Measurements from ENCODE around the gene CFH.
"Not testable (repeated sequence)": the region's sequence is repeated elsewhere in the genome, so short reads cannot be mapped to it uniquely, and the experiment has no call there.

CFH gene

DNA sequence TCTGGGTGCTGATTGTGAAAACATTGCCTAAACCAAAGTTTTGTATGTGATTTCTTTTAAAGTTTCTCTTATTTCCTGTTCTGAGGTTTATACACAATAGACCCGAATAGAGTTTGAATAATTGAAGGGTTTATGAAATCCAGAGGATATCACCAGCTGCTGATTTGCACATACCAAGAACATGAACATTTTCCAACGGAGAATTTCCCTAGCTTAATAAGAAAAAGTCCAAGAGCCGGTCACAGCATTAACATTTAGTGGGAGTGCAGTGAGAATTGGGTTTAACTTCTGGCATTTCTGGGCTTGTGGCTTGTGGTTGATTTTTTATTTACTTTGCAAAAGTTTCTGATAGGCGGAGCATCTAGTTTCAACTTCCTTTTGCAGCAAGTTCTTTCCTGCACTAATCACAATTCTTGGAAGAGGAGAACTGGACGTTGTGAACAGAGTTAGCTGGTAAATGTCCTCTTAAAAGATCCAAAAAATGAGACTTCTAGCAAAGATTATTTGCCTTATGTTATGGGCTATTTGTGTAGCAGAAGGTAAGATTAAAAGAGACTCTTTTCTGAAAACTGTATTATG lies at the start of gene CFH:
Gene CFH, plus strand, starts transcription at position 407 of the 579 bp plus-strand sequence. Its CDS starts 75 bp downstream, at position 482.
- DNase-seq = no peak

DNA sequence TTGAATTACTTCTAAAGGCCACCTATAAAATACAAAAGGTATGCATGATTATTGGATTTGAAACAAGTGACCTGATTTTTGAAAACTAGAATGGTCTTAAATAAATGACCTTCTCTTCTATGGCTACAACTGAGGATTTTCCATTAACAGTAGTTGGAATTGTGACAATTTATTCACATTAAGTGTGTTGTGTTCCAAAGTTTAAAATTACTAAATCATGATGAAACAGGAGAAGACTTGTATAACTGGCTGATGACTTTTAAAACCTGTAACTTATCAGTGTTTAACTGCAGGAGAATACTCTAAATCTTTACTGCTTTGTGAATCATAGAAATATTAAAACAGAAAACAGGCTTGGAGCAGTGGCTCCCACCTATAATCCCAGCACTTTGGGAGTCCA lies 48.2 kb upstream of the CFH start:
- no peak for DNase-seq

DNA sequence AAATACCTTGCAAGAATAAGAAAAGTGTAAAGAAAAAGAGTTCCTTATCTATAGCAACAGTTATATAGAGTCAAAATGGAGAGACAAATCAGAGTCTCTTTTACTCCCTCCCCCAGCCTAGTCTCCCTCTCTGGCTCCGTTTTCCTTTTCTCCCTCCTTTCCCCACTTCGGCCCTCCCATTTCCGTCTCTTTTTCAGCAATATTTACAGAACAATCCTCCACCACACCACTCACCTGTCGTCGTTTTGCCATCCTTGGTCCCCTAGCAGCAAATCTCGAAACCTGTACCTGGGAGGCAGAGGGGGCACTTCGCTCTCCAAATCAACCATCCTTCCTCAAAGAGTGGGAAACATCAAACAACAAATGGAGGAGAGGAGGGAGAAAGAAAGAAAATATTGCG lies 43.9 kb upstream of the CFH start:
- DNase-seq = no peak

DNA sequence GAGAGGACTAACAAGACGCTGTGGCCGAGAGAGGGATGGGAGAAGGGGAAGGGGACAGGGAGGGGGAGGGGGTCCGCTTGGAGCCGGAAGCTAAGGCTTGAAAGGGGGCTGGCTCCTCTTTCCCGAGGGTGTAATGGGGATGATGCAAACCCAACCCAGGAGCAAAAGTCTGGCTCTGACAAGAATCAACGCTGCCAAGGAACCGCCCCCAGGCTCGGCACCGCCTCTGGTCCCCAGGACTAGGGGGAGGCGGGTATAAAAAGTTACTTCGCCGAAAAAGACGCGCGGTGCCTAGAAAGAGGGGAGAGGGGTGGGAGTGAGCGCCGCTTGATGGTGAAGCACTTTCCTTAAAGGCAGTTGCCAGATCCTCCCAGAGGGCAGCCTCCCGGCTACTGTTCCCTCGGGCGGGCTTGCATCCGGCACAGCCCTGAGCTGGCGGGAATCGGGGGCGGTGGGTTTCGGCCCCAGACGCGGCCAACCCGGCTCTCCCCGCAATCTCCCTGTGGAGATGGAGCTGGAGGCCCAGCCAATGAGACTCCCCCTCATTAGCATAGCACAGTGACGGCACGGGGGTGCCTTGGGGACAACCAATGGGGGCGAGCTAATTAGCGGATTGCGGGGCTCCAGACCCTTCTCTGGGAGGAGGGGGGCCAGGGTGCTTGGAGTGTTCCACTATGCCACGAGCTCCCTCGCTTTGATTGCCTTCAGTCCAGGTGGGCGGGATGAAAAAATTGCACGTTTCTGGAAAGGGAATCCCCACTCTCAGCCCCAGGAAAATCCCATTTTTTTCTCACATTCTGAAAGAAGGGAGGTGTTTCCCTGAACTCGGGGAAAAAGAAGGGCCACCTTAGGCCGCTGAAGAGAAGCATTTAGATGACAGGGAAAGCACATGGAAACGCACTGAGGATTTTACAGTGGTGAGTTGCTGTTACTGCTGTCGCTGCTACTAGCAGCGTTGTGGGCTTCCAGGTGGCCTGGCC lies 43.2 kb upstream of the CFH start, which contains the start of gene KCNT2:
Gene KCNT2, minus strand, starts transcription at position 51 of the 980 bp plus-strand sequence. CDS start 131 bp downstream, outside the sequence.
- peak; percentile 91 for DNase-seq

DNA sequence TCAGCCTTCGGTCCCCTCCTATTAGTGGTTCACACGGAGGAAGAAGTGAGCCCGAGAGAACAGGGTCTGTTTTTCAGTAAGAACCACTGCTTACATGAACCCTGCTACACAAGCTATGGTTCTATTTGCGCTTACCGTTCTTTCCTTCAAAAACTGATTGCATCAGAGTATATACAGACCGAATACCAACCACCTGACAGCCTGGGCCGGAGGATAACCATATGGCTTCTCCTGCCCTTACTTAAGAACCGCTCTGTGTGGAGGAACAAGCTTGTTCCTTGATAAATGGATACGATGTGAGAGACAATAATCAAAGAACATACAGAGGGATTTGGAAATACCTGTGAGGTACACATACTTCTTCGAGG lies 42.5 kb upstream of the CFH start:
- DNase-seq = no peak

DNA sequence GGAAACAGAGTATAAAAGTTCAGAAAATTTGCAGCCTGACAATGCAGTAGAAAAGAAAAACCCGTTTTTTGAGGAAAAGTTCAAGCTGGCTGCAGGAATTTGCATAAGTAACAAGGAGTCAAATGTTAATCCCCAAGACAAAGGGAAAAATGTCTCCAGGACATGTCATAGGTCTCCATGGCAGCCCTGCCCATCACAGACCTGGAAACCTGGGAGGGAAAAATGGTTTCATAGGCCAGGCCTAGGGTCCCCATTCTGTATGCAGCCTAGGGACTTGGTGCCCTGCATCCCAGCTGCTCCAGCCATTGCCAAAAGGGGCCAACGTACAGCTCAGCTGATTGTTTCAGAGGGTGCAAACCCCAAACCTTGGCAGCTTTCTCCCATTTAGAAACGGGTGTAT lies 40.0 kb upstream of the CFH start:
- no peak for DNase-seq

DNA sequence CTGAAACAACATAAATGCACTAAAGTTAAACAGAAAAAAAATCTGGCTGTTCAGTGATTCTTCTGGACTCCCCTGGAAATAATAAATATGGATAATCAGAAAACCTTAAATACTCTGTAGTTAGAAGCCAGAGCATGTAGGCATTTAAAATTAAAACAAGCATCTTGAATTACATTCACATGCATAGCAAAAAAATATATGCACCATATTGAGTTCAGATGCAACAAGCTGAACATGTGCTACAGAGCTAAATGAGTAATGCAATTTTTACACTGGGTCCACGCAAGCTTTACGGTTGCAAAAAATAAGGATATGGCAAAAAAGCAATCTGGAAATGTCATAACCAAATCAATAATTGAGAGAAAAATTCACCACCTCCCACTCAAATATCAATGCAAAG lies 32.1 kb upstream of the CFH start:
- DNase-seq = no peak

DNA sequence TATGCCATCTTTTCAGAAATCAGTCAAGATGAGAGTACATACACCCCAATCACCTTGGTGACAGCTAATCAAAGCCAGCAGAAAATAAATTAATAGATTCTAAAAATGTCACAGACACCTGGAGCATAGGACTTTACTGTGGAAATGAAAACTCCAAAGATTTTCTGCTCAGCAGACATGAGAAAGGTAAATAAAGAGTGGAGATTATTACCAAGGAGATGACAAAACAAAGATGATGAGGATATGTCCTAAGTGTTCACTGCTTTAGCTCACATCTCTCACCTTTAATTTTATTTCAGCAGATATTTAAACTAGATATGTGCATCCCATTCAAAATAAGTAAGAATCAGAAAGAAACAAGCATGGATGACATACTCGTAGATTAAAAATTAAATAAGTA lies 28.8 kb upstream of the CFH start:
- DNase-seq = no peak

DNA sequence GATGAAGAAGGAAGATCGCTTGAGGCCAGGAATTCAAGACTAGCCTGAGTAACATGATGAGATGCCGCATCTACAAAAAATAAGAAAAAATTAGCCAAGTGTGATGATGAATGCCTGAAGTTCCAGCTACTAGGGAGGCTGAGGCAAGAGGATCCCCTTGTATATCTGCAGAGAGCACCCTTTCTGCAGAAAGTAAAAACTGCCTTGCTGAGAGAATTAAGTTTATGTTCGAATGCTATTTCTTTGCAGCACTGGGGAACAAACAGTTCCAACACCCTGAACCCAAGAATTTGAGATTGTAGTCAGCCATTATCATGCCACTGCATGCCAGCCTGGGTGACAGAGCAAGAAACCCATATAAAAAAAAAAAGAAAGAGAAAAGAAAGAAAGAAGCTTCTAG lies 23.0 kb upstream of the CFH start:
- no peak for DNase-seq

DNA sequence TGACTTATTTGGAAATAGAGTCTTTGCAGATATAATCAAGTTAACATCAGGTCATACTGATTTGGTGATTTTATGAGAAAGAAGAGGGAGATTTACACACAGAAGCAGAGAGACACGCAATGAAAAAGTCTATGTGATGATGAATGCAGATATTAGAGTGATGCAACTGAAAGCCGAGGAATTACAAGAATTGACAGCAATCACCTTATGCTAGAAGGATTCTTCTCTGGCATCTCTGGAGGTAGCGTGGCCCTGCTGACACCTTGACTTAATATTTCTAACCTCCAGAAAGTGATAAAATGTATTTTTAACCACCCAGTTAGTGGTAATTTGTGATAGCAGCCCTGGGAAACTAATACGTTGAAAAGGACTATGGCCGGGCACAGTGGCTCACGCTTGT lies 14.2 kb upstream of the CFH start:
- DNase-seq = no peak

DNA sequence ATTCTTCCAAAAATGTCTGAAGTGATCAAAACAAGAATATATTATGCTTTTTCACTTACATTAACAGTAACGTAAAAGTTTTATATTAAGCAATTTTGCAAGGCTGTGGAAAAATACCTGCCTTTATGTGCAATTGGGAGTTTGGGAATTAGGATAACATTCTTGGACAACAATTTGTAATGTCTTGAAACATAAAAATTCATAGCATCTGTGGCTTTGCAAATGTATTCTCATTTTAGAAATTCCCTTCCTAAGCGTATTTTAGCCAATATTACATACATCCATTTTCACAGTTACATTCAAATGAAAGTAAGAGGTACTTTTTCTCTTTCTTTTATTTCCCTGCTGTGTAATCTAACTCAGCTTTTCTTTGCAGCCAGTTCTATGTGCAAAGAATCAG lies 13.4 kb upstream of the CFH start:
- no peak for DNase-seq

DNA sequence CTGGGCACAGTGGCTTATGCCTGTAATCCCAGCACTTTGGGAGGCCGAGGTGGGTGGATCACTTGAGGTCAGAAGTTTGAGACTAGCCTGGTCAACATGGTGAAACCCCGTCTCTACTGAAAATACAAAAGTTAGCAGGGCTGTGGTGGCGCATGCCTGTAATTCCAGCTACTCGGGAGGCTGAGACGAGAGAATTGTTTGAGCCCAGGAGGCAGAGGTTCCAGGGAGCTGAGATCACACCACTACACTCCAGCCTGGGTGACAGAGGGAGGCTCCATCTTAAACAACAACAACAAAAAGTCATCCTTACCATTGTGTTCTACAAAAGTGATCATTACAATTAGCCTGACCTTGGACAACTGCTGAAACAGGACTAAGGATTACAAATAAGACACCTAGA lies 12.6 kb upstream of the CFH start:
- DNase-seq = not testable (repeated sequence)

DNA sequence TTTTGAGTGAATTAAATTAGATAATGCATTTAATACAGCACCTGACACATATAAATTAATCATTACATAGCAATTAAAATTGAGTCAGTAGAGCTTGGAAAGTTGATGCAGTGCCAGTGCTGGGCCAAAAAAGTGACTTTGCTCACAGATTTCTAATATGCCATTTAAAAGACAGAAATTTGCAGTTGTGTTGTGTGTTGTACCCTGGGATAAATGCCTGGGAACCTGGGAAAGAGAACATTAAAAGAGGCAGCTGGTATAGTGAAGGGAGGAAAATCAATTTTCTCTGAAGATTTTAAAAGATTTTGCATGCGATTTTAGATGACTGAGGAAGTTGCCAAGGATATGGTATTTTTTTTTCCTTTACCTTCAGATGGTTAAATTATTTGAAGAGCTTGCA lies 10.9 kb upstream of the CFH start:
- DNase-seq = no peak

DNA sequence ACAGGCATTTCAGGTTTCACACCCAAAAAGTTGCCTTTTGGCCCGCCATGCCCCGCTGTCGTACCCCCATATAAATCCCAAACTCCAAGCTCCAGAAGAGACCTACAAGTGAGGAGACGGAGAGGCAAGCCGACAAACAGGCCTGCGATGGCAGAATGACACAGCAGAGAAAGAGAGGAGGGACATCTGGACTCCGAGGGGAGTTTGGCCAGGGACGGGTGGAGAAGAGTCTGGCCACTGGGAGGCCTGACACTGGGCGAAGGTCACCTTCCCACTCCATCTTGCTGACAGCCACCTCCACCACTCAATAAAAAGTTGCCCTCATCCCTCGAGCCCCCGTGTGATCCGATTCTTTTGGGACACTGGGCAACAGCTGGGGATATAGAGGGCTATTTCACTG lies 1.9 kb upstream of the CFH start:
- DNase-seq = no peak

DNA sequence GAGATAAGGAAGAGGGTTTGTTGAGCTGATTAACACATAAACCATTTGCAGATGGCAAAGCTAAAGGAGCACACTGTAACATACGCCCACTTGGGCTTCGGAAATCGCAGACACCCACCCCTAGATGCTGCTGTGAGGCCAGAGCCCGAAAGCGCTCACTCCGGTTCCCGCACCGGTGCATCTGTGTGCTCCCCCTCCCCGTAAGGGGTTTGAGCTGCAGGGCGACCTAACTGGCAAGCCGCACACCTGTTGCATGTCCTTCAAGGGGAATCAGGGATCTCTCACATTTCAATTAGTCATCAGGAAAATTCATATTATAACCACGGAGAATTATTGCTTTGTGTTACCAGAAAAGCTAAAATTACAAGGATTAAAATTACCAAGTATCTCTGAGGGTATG lies 1.4 kb upstream of the CFH start:
- no peak for DNase-seq

DNA sequence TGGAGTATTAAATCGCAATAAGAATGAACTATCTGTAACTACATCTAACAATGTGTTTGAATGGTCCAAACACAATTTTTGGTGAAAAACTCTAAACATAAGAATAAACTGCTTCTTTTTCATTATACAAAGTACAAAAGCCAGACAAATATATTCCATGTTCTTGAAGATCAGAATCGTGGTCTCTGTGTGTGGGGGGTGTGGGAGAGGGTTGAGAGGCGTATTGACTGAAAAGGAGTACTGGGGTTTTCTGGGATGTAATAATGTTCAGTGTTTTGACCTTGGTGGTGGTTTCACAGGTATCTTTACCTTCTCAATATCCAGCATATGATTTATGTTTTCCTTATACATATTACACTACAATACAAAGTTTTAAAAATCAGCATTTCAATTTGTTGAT lies 764 bp upstream of the CFH start:
- no peak for DNase-seq

DNA sequence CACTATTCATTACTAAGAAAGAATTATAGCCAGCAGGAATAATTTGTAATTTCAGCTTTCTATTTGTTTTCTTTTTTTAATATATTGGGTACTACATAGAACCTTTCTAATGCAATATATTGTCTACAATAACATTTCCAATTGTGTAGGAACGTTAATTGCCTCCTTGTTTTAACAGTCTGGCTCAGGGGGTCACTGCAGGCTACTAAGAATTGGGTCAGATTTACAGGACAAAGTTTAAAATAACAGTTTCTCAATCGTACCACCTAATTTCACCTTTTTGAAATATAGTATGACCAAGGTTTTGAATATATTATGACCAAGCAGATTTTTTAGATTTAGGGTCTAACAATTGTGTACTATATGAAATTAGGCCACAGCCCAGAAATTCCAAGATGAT lies 2.4 kb downstream of the CFH start:
- no peak for DNase-seq

DNA sequence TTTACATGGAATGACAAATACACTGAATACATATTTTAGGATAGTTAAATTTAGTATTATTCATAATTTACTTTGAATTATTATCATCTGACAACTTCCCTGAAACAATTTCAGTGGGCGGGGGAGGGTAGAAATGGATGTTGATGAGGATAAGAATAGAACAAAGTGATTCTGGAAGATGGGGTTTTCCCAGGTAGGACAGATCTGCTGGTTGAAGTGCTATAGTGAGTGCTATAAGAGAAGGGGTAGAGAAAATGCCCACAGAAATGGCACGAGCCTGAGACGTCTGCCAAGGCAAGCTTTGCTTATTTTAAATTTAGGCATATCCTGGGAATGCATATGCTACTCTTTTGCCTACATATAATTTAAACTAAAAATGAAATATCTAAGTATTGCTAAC lies 3.2 kb downstream of the CFH start:
- DNase-seq = no peak

DNA sequence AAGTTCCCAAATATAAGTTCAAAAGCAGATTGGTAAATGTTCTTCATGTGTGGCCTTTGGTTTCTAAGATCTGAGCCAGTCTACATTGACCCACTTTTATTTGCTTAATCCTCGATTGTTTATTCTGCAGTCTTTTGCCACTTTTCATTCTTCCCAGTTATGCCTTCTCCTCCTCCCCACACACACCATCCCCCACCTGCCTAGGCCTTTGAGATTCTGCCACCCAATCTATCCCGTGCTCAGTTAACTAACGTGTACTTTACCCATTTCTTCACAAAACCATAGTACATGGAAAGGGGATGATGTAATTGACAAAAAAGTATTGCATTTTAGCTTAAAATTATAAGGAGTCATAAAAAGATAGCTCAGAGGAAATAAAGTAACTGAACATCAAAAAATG lies 3.7 kb downstream of the CFH start:
- DNase-seq = no peak

DNA sequence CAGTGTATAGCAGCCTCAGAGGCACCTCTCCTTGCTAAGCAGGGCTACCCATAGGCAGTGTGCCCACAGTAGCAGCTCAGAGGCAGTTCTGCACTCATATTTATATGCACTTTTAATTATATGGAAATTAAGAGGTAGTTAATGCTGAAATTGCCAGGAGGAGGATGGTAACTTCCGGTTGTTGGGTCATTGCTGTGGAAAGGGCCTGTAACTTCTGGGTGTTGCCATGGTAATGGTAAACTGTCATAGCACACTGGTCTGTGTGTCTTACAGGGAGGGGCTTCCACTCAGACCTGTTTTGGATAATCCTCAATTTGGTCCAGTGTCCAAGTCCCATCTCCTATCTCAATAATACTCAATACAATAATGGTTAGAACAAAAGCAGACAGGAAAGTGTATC lies 7.6 kb downstream of the CFH start:
- DNase-seq = no peak

DNA sequence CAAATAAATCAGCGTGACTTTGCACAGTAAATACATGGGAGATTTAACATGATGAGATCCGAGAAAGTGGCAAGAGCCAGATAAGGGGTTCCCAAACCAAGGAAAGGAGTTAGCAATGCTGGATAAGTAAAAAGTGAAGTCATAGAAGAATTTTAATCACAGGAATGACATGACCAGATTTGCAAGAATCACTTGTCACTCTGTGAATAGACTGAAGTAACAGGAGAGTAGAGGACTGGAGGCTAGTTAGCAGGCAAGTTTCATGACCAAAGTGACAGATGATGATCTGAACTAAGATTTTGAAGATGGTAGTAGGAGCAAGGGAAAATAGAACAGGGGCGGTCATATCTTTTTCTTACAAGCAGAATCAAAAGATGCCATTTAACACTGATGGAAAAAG lies 8.4 kb downstream of the CFH start:
- no peak for DNase-seq

DNA sequence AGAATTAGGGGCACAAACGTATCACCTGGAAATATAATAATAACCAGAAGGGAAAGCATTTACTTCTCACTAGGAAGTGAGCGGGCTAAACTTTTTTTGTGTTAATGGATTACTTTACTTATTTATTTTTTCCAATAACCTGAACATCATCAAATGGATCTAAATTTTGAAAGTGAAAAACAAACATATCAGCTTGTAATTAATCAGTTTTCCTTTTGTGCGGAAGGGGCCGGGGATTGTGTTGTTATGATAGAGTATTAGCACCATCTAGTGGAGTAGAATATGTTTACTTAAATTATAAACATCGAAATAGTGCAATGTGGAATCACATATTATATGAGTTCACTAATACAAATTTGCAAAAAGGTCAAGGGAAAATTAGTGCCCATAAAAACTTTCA lies 9.0 kb downstream of the CFH start:
- DNase-seq = peak; percentile 7

DNA sequence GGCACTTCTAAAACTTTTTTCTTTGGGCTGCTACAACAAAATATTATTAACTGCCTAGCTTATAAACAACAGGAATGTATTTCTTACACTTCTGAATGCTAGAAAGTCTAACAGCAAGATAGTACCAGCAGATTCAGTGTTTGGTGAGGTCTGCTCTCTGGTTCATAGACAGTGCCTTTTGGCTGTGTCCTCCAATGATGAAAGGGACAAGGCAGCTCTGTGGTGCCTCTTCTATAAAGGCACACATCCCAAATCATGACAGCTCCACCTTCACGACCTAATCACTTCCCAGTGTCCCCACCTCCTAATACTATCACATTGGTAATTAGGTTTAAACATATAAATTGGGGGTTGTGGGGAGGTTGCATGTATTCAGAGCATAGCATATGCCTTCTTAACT lies 9.5 kb downstream of the CFH start:
- DNase-seq = no peak

DNA sequence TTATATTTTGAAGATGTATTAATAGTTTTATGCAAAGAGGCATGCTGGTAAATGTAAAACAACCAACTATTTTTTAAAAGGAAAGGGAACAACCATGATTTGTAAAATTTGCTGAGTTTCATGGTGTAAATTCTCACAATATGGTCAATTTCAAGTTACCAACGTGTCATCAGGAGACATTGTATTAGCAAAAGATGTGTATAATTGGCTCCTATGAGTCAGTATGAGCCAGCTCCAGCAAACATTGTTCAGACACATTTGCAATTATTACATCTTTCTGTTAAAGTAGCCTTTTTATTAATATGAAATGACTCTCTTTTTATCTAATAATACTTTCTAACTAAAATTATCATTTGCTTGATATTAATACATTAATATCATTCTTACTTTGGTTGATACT lies 15.3 kb downstream of the CFH start:
- no peak for DNase-seq

DNA sequence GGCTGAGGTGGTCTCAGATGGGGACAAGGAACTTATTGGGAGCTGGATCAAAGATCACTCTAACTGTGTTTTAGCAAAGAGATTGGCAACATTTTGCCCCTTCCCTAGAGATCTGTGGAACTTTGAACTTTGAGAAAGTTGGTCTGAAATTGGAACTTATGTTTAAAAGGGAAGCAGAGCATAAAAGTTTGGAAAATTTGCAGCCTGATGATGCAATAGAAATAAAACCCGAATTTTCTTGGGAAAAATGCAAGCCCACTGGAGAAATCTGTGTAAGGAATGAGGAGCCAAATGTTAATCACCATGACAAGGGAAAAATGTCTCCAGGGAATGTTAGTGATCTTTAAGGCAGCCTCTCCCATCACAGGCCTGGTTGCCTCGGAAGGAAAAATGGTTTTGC lies 17.2 kb downstream of the CFH start:
- DNase-seq = no peak
